ENCODE data around the gene RNF25.

DNA sequence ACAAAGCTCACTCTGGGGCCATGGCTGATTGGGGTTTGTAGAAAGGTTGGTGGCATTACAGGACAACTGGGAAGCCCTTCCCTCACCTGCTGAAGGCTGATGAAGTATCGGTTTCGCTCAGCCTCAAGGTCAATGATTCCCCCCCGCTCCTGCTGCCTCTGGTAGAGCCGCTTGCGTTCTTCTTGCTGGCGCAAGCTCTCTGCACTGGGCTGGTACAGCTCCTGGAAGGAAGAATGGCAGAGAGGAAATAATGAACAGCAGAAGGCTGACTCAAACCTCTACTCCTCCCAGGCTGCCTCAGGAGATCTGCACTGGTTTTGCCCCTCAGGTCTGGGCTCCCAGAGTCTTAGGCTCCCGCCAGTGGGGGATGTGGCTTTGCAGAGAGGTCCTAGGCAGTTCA, 7.1 kb downstream of the RNF25 start:
- TF ChIP-seq, protein P1, sequence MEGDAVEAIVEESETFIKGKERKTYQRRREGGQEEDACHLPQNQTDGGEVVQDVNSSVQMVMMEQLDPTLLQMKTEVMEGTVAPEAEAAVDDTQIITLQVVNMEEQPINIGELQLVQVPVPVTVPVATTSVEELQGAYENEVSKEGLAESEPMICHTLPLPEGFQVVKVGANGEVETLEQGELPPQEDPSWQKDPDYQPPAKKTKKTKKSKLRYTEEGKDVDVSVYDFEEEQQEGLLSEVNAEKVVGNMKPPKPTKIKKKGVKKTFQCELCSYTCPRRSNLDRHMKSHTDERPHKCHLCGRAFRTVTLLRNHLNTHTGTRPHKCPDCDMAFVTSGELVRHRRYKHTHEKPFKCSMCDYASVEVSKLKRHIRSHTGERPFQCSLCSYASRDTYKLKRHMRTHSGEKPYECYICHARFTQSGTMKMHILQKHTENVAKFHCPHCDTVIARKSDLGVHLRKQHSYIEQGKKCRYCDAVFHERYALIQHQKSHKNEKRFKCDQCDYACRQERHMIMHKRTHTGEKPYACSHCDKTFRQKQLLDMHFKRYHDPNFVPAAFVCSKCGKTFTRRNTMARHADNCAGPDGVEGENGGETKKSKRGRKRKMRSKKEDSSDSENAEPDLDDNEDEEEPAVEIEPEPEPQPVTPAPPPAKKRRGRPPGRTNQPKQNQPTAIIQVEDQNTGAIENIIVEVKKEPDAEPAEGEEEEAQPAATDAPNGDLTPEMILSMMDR (IDR thresholded peaks at IDR 0.05) = no peak
- no peak for TF ChIP-seq POLR2A (IDR thresholded peaks at IDR 0.05)
